ENCODE results near the gene MAPK11. TPM values are rescaled to one million over a fixed set of nuclear protein-coding genes. Genes with fewer than 3 reads are reported as not detected.

MAPK11 gene
- total RNA-seq, 1 experiment from 2014 or later, result 7.6 TPM

DNA sequence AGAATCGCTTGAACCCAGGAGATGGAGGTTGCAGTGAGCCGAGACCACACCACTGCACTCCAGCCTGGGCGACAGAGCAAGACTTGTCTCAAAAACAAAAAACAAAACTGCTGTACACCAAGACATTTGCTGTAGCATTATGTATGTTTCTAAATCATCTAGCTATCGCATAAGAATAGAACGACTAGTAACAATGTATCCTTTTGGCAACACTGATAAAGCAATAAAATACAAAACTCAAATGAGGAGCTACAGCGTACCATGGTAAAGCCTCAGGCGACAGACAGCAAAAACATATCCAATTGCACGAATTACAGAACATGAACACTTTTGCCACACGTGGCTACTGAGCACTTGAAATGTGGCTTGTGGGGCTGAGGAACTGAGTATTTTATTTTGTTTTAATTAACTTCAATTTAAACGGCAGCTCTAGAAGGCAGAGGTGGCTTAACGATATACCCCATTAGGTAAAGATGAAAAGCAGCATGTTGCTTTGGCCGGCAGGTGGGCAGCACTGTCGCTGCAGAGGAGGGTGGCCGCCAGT, 27.7 kb downstream of the MAPK11 start:
- H3K9me2 ChIP-seq (replicated peaks; ENCODE audit: low read length), result no peaks in the 10 kb centered on the region
- H3K4me1 ChIP-seq (ENCODE audit: insufficient read depth, low read length), result peaks cover 9% of the 10 kb centered on the region; the same call in 1 of the 2 replicates
- TF ChIP-seq EZH2phosphoT487 (IDR thresholded peaks at IDR 0.05; ENCODE audit: borderline replicate concordance, low read length) (no peak), EZH2 (IDR thresholded peaks at IDR 0.05; ENCODE audit: low read length, unreplicated experiment) (no peak)
- TF ChIP-seq, protein P1, sequence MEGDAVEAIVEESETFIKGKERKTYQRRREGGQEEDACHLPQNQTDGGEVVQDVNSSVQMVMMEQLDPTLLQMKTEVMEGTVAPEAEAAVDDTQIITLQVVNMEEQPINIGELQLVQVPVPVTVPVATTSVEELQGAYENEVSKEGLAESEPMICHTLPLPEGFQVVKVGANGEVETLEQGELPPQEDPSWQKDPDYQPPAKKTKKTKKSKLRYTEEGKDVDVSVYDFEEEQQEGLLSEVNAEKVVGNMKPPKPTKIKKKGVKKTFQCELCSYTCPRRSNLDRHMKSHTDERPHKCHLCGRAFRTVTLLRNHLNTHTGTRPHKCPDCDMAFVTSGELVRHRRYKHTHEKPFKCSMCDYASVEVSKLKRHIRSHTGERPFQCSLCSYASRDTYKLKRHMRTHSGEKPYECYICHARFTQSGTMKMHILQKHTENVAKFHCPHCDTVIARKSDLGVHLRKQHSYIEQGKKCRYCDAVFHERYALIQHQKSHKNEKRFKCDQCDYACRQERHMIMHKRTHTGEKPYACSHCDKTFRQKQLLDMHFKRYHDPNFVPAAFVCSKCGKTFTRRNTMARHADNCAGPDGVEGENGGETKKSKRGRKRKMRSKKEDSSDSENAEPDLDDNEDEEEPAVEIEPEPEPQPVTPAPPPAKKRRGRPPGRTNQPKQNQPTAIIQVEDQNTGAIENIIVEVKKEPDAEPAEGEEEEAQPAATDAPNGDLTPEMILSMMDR (conservative IDR thresholded peaks at IDR 0.05; ENCODE audit: low read depth, low read length), result no peak
- H3K27me3 ChIP-seq (ENCODE audit: low read length), result no peaks in the 10 kb centered on the region
- ATAC-seq (no peak), DNase-seq (peak; percentile 18)
- H3K9me3 ChIP-seq (ENCODE audit: low read length), result no peaks in the 10 kb centered on the region
- no peaks in the 10 kb centered on the region for H3F3A ChIP-seq (ENCODE audit: low read length, unreplicated experiment)
- no TSS peak for BruUV-seq (replicated peaks)
- H2AFZ ChIP-seq (ENCODE audit: low read length), result no peak overlapping the region
- H3K36me3 ChIP-seq (ENCODE audit: low read depth, low read length), result no peaks in the 10 kb centered on the region; the same call in 1 of the 2 replicates
- intact Hi-C loops (cut with micrococcal nuclease), result no loop called here
- no peaks in the 10 kb centered on the region for H4K20me1 ChIP-seq (ENCODE audit: low read length)
- CTCF ChIA-PET, result no interaction called here
- no peak overlapping the region for H3K27ac ChIP-seq (ENCODE audit: low read length)
- POLR2A ChIA-PET (ENCODE audit: unreplicated experiment), result no interaction called here
- H3K79me2 ChIP-seq (ENCODE audit: low read length), result peaks cover 65% of the 10 kb centered on the region
- peak overlapping the region; percentile 97; the same call in 1 of the 2 replicates for H3K9ac ChIP-seq (ENCODE audit: low read length)
- peak overlapping the region; percentile 99 for H3K4me2 ChIP-seq (ENCODE audit: low read length)
- peak overlapping the region; percentile 99 for H3K4me3 ChIP-seq (ENCODE audit: low read length)

DNA sequence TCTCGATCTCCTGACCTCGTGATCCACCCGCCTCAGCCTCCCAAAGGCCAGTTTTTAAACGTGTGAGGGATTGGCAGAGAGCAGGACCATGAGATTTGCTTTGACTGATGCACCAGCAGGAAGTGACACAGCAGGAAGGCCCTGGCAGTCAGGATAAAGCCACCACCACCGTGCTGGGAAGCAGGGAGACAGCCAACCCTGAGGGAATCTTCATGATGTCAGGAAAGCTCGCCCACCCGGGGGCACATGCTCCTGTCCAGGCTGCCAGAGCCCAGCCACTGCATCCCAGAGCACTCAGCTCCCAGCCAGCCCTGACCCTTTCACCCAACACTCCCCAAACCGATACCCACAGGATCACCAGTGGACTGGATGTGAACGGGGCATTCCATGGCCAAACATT, 31.4 kb downstream of the MAPK11 start:
- Histone ChIP-seq H3K36me3 (ENCODE audit: low read depth, low read length) (no peaks in the 10 kb centered on the region; the same call in 1 of the 2 replicates), H3K79me2 (ENCODE audit: low read length) (peaks cover 70% of the 10 kb centered on the region), H4K20me1 (ENCODE audit: low read length) (no peaks in the 10 kb centered on the region), H2AFZ (ENCODE audit: low read length) (no peak overlapping the region), H3K9me2 (replicated peaks; ENCODE audit: low read length) (no peaks in the 10 kb centered on the region), H3K9me3 (ENCODE audit: low read length) (no peaks in the 10 kb centered on the region), H3K4me3 (ENCODE audit: low read length) (no peak overlapping the region), H3F3A (ENCODE audit: low read length, unreplicated experiment) (no peaks in the 10 kb centered on the region), H3K27ac (ENCODE audit: low read length) (no peak overlapping the region), H3K4me1 (ENCODE audit: insufficient read depth, low read length) (no peaks in the 10 kb centered on the region), H3K27me3 (ENCODE audit: low read length) (no peaks in the 10 kb centered on the region), H3K4me2 (ENCODE audit: low read length) (no peak overlapping the region), H3K9ac (ENCODE audit: low read length) (no peak overlapping the region)
- TF ChIP-seq EZH2phosphoT487 (IDR thresholded peaks at IDR 0.05; ENCODE audit: borderline replicate concordance, low read length) (no peak), EZH2 (IDR thresholded peaks at IDR 0.05; ENCODE audit: low read length, unreplicated experiment) (no peak)
- TF ChIP-seq, protein P1 (conservative IDR thresholded peaks at IDR 0.05; ENCODE audit: low read depth, low read length), result no peak
- intact Hi-C loops (cut with micrococcal nuclease), result no loop called here
- ChIA-PET CTCF (no interaction called here), POLR2A (ENCODE audit: unreplicated experiment) (no interaction called here)
- DNase-seq (no peak), ATAC-seq (no peak)
- BruUV-seq (replicated peaks), result no TSS peak

GRCh38 chr22:50236731-50237409, 33.3 kb downstream of the MAPK11 start:
- ChIA-PET CTCF (interaction anchor here (0.5 to 0.6 kb wide), 3 partner anchors 30 to 290 kb away, joined by 3 to 6 read pairs (median 4); no protein-coding TSS in a partner anchor), POLR2A (ENCODE audit: unreplicated experiment) (no interaction called here)
- Histone ChIP-seq H3K27me3 (ENCODE audit: low read length) (no peaks in the 10 kb centered on the region), H3K4me1 (ENCODE audit: insufficient read depth, low read length) (no peaks in the 10 kb centered on the region), H3K27ac (ENCODE audit: low read length) (no peak overlapping the region), H3K9me3 (ENCODE audit: low read length) (no peaks in the 10 kb centered on the region), H4K20me1 (ENCODE audit: low read length) (no peaks in the 10 kb centered on the region), H3F3A (ENCODE audit: low read length, unreplicated experiment) (no peaks in the 10 kb centered on the region), H3K9me2 (replicated peaks; ENCODE audit: low read length) (no peaks in the 10 kb centered on the region), H3K36me3 (ENCODE audit: low read depth, low read length) (no peaks in the 10 kb centered on the region; the same call in 1 of the 2 replicates), H3K4me2 (ENCODE audit: low read length) (no peak overlapping the region), H2AFZ (ENCODE audit: low read length) (no peak overlapping the region), H3K4me3 (ENCODE audit: low read length) (no peak overlapping the region), H3K79me2 (ENCODE audit: low read length) (peaks cover 52% of the 10 kb centered on the region), H3K9ac (ENCODE audit: low read length) (no peak overlapping the region)
- intact Hi-C loops (cut with micrococcal nuclease), result no loop called here
- DNase-seq, result peak; percentile 33
- BruUV-seq (replicated peaks), result no TSS peak
- ATAC-seq, result no peak
- no peak for TF ChIP-seq EZH2phosphoT487 (IDR thresholded peaks at IDR 0.05; ENCODE audit: borderline replicate concordance, low read length)
- TF ChIP-seq, protein P1 (conservative IDR thresholded peaks at IDR 0.05; ENCODE audit: low read depth, low read length), result peak; percentile 63
- no peak for TF ChIP-seq EZH2 (IDR thresholded peaks at IDR 0.05; ENCODE audit: low read length, unreplicated experiment)
